Activated CD4-positive, alpha-beta T cell treated with anti-CD3 and anti-CD28 coated beads, Interleukin-2, Interleukin-4, amounts not matched to agents 100 ng/mL and 50 ng/mL, durations not matched to agents 16 hours and 8 hours (primary cell): Measurements from ENCODE around the gene LSM2.
"Not testable (repeated sequence)": the region's sequence is repeated elsewhere in the genome, so short reads cannot be mapped to it uniquely, and the experiment has no call there.

Experiments used
- DNase-seq: peaks from one replicate; pipeline ENCODE4 v3.0.0-alpha.2; 2020; ENCODE audit warnings: low spot score

Gene LSM2

GRCh38 chr6:31827286-31828079 is 20.7 kb upstream of the LSM2 start, which contains the start of gene HSPA1B:
HSPA1B (plus strand) TSS chr6:31827738; CDS start chr6:31827951, 213 bp downstream.
- peak; percentile 99 for DNase-seq

DNA sequence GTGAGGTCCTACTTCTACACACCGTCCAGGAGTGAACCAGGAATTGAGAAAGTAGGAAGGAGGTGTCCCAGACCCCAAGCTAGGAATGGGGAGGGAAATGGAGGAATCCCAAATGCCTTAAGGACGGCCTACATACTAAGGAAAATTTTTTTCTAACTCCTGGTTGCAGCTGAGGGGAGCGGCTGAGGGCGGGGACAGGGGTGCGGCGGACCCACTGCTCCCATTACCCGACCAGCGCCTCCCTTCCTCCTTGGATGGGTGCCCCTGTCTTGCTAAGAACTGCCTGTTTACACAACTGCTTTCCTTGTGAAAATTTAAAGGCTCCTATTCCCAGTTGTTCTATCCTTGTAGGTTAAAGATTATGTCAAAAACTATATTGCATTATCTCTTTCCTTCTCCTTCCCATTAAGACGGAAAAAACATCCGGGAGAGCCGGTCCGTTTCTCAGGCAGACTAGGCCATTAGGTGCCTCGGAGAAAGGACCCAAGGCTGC is 20.1 kb upstream of the LSM2 start:
- DNase-seq, result peak; percentile 61

- no peak for DNase-seq
Observed at GRCh38 chr6:31825553-31825952, 18.8 kb upstream of the LSM2 start.

GRCh38 chr6:31823592-31824196 is 16.9 kb upstream of the LSM2 start:
- DNase-seq, result not testable (repeated sequence)

- peak; percentile 78 for DNase-seq
Observed at GRCh38 chr6:31822036-31822821, 15.5 kb upstream of the LSM2 start.

DNA sequence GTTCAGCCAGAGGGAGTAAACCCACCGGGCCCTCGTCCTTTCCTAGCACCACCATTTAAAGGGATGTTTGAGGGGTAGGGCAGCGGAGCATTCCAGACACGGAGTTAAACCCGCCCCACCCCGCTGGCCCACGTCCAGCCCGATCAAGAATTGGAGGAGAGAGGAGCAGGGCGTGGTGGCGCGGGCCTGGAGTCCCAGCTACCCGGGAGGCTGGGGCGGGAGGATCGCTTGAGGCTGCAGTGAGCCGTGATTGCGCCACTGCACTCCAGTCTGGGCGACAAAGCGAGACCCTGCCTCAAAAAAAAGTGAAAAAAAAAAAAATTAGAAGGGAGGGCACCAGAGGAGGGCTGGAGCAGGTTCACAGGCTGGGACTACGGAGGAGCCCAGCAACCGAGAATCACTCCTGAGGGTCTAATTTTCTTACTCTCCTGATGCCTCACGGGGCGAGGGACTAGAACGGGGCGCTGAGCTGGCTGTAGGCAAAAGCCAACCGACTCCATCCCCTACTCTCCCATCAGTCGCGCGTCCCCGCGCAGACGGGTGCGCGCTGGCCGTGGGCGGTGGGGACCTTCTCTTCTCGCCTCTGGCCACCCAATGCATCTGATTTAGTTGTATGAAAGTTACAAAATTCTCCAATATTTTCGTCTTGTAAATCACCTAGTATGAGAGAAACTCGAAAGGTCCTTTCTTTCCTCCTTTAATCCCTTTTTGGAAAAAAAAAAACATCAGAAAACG is 14.7 kb upstream of the LSM2 start:
- DNase-seq, result peak; percentile 58

- not testable (repeated sequence) for DNase-seq
Observed at GRCh38 chr6:31820399-31820798, 13.6 kb upstream of the LSM2 start.

DNA sequence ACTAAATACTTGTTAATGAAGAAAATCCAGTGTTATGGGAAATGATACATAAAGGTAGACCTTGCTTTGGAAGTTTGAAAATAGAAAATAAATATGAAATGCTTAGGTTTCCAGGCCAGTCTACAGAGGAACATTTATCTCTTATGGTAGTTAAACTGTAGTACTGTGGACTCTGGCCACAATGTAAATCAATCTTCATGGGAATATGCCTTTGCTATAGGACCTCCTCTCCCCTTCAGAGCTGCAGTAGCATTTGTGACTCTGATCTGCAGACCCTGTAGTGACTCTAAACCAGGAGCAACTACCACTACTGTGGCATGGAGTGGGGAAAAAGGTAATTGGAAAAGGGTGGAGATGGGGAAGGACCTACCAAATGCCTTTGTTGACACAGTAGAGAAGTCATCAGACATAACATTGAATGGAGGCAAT is 13.1 kb upstream of the LSM2 start:
- DNase-seq, result no peak

DNA sequence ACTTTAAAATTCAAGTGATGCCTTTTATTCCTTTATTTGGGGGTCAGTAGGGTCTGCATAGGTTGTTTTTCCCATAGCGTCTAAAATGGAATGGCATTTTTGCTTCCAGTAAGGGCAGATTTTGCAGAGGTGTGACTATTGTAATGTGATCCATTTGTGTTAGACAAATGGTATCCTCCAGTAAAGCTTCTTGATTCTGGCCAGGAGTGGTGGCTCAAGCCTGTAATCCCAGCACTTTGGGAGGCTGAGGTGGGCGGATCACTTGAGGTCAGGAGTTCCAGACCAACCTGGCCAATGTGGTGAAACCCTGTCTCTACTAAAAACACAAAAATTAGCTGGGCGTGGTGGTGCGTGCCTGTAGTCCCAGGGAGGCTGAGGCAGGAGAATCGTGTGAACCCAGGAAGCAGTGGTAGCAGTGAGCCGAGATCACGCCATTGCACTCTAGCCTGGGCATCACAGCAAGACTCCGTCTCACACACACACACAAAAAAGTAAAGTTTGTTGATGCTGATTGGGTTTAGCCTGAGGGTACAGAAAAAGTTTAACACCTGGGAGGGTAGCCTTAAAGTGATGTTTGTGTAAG is 11.3 kb upstream of the LSM2 start:
- not testable (repeated sequence) for DNase-seq

DNA sequence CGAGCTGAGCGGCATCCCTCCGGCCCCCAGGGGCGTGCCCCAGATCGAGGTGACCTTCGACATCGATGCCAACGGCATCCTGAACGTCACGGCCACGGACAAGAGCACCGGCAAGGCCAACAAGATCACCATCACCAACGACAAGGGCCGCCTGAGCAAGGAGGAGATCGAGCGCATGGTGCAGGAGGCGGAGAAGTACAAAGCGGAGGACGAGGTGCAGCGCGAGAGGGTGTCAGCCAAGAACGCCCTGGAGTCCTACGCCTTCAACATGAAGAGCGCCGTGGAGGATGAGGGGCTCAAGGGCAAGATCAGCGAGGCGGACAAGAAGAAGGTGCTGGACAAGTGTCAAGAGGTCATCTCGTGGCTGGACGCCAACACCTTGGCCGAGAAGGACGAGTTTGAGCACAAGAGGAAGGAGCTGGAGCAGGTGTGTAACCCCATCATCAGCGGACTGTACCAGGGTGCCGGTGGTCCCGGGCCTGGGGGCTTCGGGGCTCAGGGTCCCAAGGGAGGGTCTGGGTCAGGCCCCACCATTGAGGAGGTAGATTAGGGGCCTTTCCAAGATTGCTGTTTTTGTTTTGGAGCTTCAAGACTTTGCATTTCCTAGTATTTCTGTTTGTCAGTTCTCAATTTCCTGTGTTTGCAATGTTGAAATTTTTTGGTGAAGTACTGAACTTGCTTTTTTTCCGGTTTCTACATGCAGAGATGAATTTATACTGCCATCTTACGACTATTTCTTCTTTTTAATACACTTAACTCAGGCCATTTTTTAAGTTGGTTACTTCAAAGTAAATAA is 10.6 kb upstream of the LSM2 start:
- peak; percentile 59 for DNase-seq

- peak; percentile 92 for DNase-seq
Observed at GRCh38 chr6:31815025-31815838, 8.5 kb upstream of the LSM2 start, which contains the start of the genes HSPA1A and HSPA1L. HSPA1A (plus strand) TSS chr6:31815543; CDS start chr6:31815757, 214 bp downstream. HSPA1L (minus strand) TSS chr6:31815283; CDS start chr6:31811972, 3,311 bp downstream.

GRCh38 chr6:31814677-31815024 is 7.9 kb upstream of the LSM2 start:
- DNase-seq, result peak; percentile 87

GRCh38 chr6:31813465-31813849 is 6.7 kb upstream of the LSM2 start:
- no peak for DNase-seq

- no peak for DNase-seq
Observed at GRCh38 chr6:31811645-31812044, 4.9 kb upstream of the LSM2 start.

DNA sequence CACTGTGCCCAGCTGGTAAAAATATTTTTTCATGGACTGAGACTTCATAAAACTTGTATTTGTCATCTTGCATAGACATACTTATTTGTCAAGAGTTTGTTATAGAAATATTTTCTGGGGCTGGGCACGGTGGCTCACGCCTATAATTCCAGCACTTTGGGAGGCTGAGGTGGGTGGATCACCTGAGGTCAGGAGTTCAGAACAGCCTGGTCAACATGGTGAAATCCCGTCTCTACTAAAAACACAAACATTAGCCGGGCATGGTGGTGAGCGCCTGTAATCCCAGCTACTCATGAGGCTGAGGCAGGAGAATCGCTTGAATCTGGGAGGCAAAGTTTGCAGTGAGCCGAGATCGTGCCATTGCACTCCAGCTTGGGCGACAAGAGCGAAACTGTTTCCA is 1.8 kb upstream of the LSM2 start:
- not testable (repeated sequence) for DNase-seq

DNA sequence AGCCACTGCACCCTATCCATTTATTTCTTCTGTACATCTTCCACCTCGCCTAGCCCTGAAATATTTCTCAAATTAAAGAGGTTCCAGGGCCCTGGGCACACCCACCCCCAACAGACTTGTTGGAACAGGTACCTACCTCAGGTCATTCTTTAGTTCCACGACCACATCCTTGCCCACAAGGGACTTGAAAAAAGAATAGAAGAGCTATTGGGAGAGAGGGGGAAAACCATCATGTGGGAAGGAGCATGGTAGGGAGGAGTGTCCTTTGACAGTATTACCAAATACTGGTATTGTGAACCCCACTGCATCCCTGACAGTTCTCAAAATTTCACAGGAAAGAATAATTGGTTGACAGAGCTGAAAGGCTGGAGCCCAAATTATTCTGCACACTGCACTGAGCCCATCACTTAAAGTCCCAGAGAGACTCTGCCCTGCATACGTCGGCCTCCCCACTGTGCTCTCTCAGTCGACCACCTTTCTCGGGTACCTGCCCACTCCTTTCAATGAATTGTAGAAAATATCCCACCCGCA is 762 bp downstream of the LSM2 start:
- no peak for DNase-seq

GRCh38 chr6:31801031-31801927 is 5.5 kb downstream of the LSM2 start:
- DNase-seq, result not testable (repeated sequence)

- DNase-seq, result no peak
Observed at GRCh38 chr6:31799781-31800180, 7.0 kb downstream of the LSM2 start.
